Astrocyte (in vitro differentiated cells and primary cell): Measurements from ENCODE around the gene MEGF11. TPM values are rescaled to one million over a fixed set of nuclear protein-coding genes. Genes with fewer than 3 reads are reported as not detected.

Experiments used
- DNase-seq: peaks from one replicate; pipeline ENCODE4 v3.0.0-alpha.2; 2010; ENCODE audit warnings: low read depth
- FAIRE-seq: peaks from 2 replicates; lab custom pipeline; 2011; peaks lifted over from hg19 to GRCh38; lab: Jason Lieb, UNC
- H2AFZ ChIP-seq: 2 replicates; pipeline ENCODE4 v1.6.0; 2012; ENCODE audit warnings: low read depth, low read length, inconsistent platforms
- H3K27ac ChIP-seq: 2 replicates; pipeline ENCODE4 v1.5.1; 2011; ENCODE audit warnings: low read depth, low read length, inconsistent platforms
- H3K27me3 ChIP-seq: 2 replicates; pipeline ENCODE4 v1.6.0; 2011; ENCODE audit warnings: low read length, inconsistent platforms; ENCODE audit not compliant: insufficient read depth
- H3K36me3 ChIP-seq: 2 replicates; pipeline ENCODE4 v1.5.1; 2011; ENCODE audit warnings: low read length, inconsistent platforms; ENCODE audit not compliant: insufficient read depth
- H3K4me1 ChIP-seq: 2 replicates; pipeline ENCODE4 v1.5.1; 2011; ENCODE audit warnings: low read length, inconsistent platforms; ENCODE audit not compliant: insufficient read depth
- H3K4me2 ChIP-seq: 2 replicates; pipeline ENCODE4 v1.6.0; 2012; ENCODE audit warnings: low read length, inconsistent platforms
- H3K4me3 ChIP-seq: 2 replicates; pipeline ENCODE4 v1.5.1; 2011; ENCODE audit warnings: low read depth, mild to moderate bottlenecking, low read length, inconsistent platforms; ENCODE audit not compliant: insufficient read depth
- H3K79me2 ChIP-seq: 2 replicates; pipeline ENCODE4 v1.6.0; 2012; ENCODE audit warnings: mild to moderate bottlenecking, low read length, inconsistent platforms; ENCODE audit not compliant: insufficient read depth
- H3K9ac ChIP-seq: 2 replicates; pipeline ENCODE4 v1.6.0; 2012; ENCODE audit warnings: mild to moderate bottlenecking, low read length, inconsistent platforms
- H3K9me3 ChIP-seq: 2 replicates; pipeline ENCODE4 v1.5.1; 2012; ENCODE audit warnings: low read depth, mild to moderate bottlenecking, low read length, inconsistent platforms; ENCODE audit not compliant: insufficient read depth
- H4K20me1 ChIP-seq: 2 replicates; pipeline ENCODE4 v1.6.0; 2012; ENCODE audit warnings: low read length, inconsistent platforms; ENCODE audit not compliant: insufficient read depth
- H3K27ac Mint-ChIP-seq: one replicate; pipeline ENCODE4 v1.8.0; 2021; ENCODE audit warnings: mild to moderate bottlenecking, mixed read lengths; ENCODE audit not compliant: unreplicated experiment
- H3K27me3 Mint-ChIP-seq: one replicate; pipeline ENCODE4 v1.8.0; 2021; ENCODE audit warnings: low read depth, mixed read lengths; ENCODE audit not compliant: unreplicated experiment
- H3K36me3 Mint-ChIP-seq: one replicate; pipeline ENCODE4 v1.8.0; 2021; ENCODE audit warnings: low read depth, mixed read lengths; ENCODE audit not compliant: unreplicated experiment
- H3K4me1 Mint-ChIP-seq: one replicate; pipeline ENCODE4 v1.8.0; 2021; ENCODE audit warnings: low read depth, mixed read lengths; ENCODE audit not compliant: unreplicated experiment
- H3K4me3 Mint-ChIP-seq: one replicate; pipeline ENCODE4 v1.8.0; 2021; ENCODE audit warnings: mild to moderate bottlenecking, moderate library complexity, mixed read lengths; ENCODE audit not compliant: unreplicated experiment
- H3K9me3 Mint-ChIP-seq: one replicate; pipeline ENCODE4 v1.8.0; 2021; ENCODE audit warnings: mild to moderate bottlenecking, mixed read lengths; ENCODE audit not compliant: unreplicated experiment
- EZH2 ChIP-seq: IDR thresholded peaks from 2 replicates; pipeline ENCODE4 v1.6.1; 2012; ENCODE audit warnings: mild to moderate bottlenecking, low read length, inconsistent platforms; ENCODE audit not compliant: insufficient read depth
- total RNA-seq: library from RNA; stranded (reverse); gene quantifications from 2 replicates; pipeline ENCODE4 v1.2.1, GENCODE V29; 2021
- TF ChIP-seq, protein P1 (sequence below): IDR thresholded peaks from 2 replicates; pipeline ENCODE4 v1.5.1; 2011; ENCODE audit warnings: low read depth, mild to moderate bottlenecking, inconsistent platforms, low read length, moderate library complexity; ENCODE audit not compliant: insufficient read depth

The MEGF11 gene
- total RNA-seq, 1 donor from 2014 or later: 0.16 TPM

DNA sequence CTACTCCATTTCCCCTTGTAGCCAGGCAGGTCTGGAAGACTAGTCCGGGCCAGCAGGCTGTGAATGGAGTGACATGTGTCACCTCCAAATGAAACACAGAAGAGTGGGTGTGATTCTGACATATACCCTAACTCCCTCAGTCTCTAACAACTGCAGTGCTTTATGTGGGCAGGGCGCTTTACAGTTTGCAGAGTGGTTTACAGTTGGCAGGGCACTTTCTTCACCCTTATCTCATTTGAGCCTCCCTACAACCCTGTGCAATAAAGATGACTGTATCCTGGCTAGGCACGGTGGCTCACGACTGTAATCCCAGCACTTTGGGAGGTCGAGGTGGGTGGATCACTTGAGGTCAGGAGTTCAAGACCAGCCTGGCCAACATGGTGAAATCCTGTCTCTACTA lies 208.0 kb downstream of the MEGF11 start:
- no peaks in the 10 kb centered on the region for H3K4me1 Mint-ChIP-seq
- H3K27me3 Mint-ChIP-seq: peaks cover 66% of the 10 kb centered on the region
- FAIRE-seq: no peak
- peak overlapping the region; percentile 6 for H3K4me3 Mint-ChIP-seq
- Histone ChIP-seq H3K27ac (no peak overlapping the region), H3K79me2 (no peaks in the 10 kb centered on the region), H3K9ac (no peak overlapping the region), H2AFZ (no peak overlapping the region), H3K4me1 (no peaks in the 10 kb centered on the region), H3K27me3 (peaks cover 20% of the 10 kb centered on the region), H4K20me1 (no peaks in the 10 kb centered on the region), H3K36me3 (no peaks in the 10 kb centered on the region), H3K9me3 (no peaks in the 10 kb centered on the region), H3K4me3 (no peak overlapping the region), H3K4me2 (no peak overlapping the region)
- H3K36me3 Mint-ChIP-seq: no peaks in the 10 kb centered on the region
- H3K27ac Mint-ChIP-seq: no peak overlapping the region
- TF ChIP-seq, protein P1, sequence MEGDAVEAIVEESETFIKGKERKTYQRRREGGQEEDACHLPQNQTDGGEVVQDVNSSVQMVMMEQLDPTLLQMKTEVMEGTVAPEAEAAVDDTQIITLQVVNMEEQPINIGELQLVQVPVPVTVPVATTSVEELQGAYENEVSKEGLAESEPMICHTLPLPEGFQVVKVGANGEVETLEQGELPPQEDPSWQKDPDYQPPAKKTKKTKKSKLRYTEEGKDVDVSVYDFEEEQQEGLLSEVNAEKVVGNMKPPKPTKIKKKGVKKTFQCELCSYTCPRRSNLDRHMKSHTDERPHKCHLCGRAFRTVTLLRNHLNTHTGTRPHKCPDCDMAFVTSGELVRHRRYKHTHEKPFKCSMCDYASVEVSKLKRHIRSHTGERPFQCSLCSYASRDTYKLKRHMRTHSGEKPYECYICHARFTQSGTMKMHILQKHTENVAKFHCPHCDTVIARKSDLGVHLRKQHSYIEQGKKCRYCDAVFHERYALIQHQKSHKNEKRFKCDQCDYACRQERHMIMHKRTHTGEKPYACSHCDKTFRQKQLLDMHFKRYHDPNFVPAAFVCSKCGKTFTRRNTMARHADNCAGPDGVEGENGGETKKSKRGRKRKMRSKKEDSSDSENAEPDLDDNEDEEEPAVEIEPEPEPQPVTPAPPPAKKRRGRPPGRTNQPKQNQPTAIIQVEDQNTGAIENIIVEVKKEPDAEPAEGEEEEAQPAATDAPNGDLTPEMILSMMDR: no peak
- TF ChIP-seq EZH2: no peak
- no peak for DNase-seq
- peaks cover 3% of the 10 kb centered on the region for H3K9me3 Mint-ChIP-seq

DNA sequence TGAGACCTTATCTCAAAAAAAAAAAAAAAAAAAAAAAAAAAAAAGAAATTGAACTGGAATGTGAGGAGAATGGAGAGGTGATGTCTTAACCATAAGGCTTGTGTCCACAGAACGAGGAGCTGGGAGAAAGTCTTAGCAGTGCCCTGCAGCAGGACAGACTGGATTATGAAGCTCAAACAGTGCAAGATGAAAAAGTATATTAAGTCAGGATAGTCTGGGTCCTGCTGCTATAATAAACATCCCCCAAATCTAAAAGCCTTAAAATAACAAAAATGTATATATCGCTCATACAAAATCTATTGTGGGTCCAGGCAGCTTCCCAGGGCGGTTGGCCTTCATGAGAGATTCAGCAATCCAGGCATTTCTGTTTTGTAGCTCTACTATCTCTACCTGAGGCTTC lies 208.7 kb downstream of the MEGF11 start:
- no peak overlapping the region for H3K27ac Mint-ChIP-seq
- Histone ChIP-seq H3K27me3 (peaks cover 24% of the 10 kb centered on the region), H3K4me1 (no peaks in the 10 kb centered on the region), H3K9me3 (no peaks in the 10 kb centered on the region), H3K4me3 (no peak overlapping the region), H4K20me1 (no peaks in the 10 kb centered on the region), H3K36me3 (no peaks in the 10 kb centered on the region), H3K27ac (no peak overlapping the region), H3K4me2 (no peak overlapping the region), H3K79me2 (no peaks in the 10 kb centered on the region), H3K9ac (no peak overlapping the region), H2AFZ (no peak overlapping the region)
- DNase-seq (no peak), FAIRE-seq (no peak)
- no peaks in the 10 kb centered on the region for H3K36me3 Mint-ChIP-seq
- no peaks in the 10 kb centered on the region for H3K4me1 Mint-ChIP-seq
- peaks cover 3% of the 10 kb centered on the region for H3K9me3 Mint-ChIP-seq
- H3K27me3 Mint-ChIP-seq: peaks cover 66% of the 10 kb centered on the region
- TF ChIP-seq, protein P1: no peak
- TF ChIP-seq EZH2: no peak
- no peak overlapping the region for H3K4me3 Mint-ChIP-seq

DNA sequence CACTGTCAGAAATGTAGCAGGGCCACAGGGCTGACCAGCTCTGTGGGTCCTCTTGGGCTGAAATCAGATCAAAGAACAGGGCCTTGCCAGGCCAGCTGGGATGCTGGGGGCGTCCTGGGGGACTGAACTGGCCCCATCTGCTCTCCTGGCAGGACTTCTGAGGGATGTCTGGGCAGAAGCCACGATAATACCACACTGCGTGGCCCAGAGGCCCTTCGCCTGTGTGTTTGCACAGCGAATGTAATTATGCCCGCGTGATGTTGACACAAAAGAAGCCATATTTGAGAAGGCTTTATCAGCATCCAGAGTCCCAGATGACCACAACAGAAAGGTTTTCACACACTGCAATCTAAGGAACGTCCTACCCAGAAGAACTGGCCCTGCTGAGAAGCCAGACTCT lies 210.3 kb downstream of the MEGF11 start:
- DNase-seq (no peak), FAIRE-seq (no peak)
- Histone ChIP-seq H4K20me1 (no peaks in the 10 kb centered on the region), H3K9me3 (no peaks in the 10 kb centered on the region), H2AFZ (no peak overlapping the region), H3K4me1 (no peaks in the 10 kb centered on the region), H3K36me3 (no peaks in the 10 kb centered on the region), H3K4me2 (no peak overlapping the region), H3K79me2 (no peaks in the 10 kb centered on the region), H3K4me3 (no peak overlapping the region), H3K27me3 (peaks cover 37% of the 10 kb centered on the region), H3K9ac (no peak overlapping the region), H3K27ac (no peak overlapping the region)
- H3K27me3 Mint-ChIP-seq: peaks cover 65% of the 10 kb centered on the region
- no peak overlapping the region for H3K4me3 Mint-ChIP-seq
- no peak overlapping the region for H3K27ac Mint-ChIP-seq
- peaks cover 5% of the 10 kb centered on the region for H3K4me1 Mint-ChIP-seq
- peaks cover 3% of the 10 kb centered on the region for H3K9me3 Mint-ChIP-seq
- no peaks in the 10 kb centered on the region for H3K36me3 Mint-ChIP-seq
- TF ChIP-seq, protein P1: no peak
- no peak for TF ChIP-seq EZH2
